K562 (cell line): Measurements from ENCODE around the gene POPDC2. TPM values are rescaled to one million over a fixed set of nuclear protein-coding genes. Genes with fewer than 3 reads are reported as not detected.
A peak's percentile ranks its signal among the peaks of the same experiment; 100 is the strongest.

ENCODE experiments used
- ATAC-seq: fragments of 200-7000 bp; cut with Tn5 transposase; 3 replicates; pipeline ENCODE4 v1.9.1; 2020; ENCODE audit warnings: moderate library complexity
- BruUV-seq: library from RNA; stranded (reverse); fragments of 400-500 nt; replicated peaks from 2 replicates; lab custom pipeline; 2021; lab: Mats Ljungman, UMichigan
- CTCF ChIA-PET: fragments of 300-600 bp; formaldehyde crosslinking; extraction: SDS; loops from one replicate; lab custom pipeline; 2021; ENCODE audit warnings: low intra/inter-chr PET ratio; lab: Yijun Ruan, JAX
- POLR2A ChIA-PET: fragments of 300-600, 350-650 bp; sonication (Branson Sonifier 250); formaldehyde crosslinking; extraction: SDS; loops from one replicate; lab custom pipeline; 2021; ENCODE audit warnings: antibody characterized with exemption, inconsistent platforms; lab: Yijun Ruan, JAX
- DNase-seq, 4 experiments: peaks; one replicate each; pipeline versions ENCODE4 v3.0.0 to v3.0.0-alpha.2; 2011 to 2018; ENCODE audit warnings: low spot score in 3 of 4, mixed read lengths in 3 of 4; ENCODE audit errors: extremely low read depth in 1 of 4
- FAIRE-seq: peaks from 2 replicates; lab custom pipeline; 2011; peaks lifted over from hg19 to GRCh38; lab: Jason Lieb, UNC
- H2AFZ ChIP-seq: 2 replicates; pipeline ENCODE4 v1.6.0; 2011; ENCODE audit warnings: low read depth, low read length, control low read depth, inconsistent platforms
- H3K27ac ChIP-seq: fragments of 200-600 bp; 3 replicates; pipeline ENCODE4 v1.8.0; 2011; ENCODE audit warnings: low read depth, mild to moderate bottlenecking, control low read depth, inconsistent platforms, low read length, moderate library complexity, mixed read lengths; ENCODE audit errors: extremely low read depth
- H3K27me3 ChIP-seq, 2 experiments: fragments of 300-600 bp in 1 of 2; 2 replicates in 1 of 2; 3 replicates in 1 of 2; pipeline versions ENCODE4 v1.6.0 to v1.8.0; 2011; ENCODE audit warnings: inconsistent platforms in 2 of 2, low read length in 2 of 2, mild to moderate bottlenecking in 1 of 2, mixed read lengths in 1 of 2, moderate library complexity in 1 of 2; ENCODE audit not compliant: control insufficient read depth in 2 of 2, insufficient read depth in 2 of 2
- H3K36me3 ChIP-seq: fragments of 300-600 bp; 3 replicates; pipeline ENCODE4 v1.8.0; 2011; ENCODE audit warnings: mild to moderate bottlenecking, low read length, inconsistent platforms; ENCODE audit not compliant: control insufficient read depth, insufficient read depth
- H3K4me1 ChIP-seq, 2 experiments: fragments of 200-600 bp in 1 of 2; replicated peaks in 1 of 2; 2 replicates in 1 of 2; 3 replicates in 1 of 2; pipeline versions ENCODE4 v1.5.1 to v1.8.0; 2011; ENCODE audit warnings: inconsistent platforms in 2 of 2, low read length in 2 of 2, mild to moderate bottlenecking in 1 of 2, mixed read lengths in 1 of 2, moderate library complexity in 1 of 2; ENCODE audit not compliant: control insufficient read depth in 2 of 2, insufficient read depth in 2 of 2
- H3K4me2 ChIP-seq: 2 replicates; pipeline ENCODE4 v1.6.1; 2011; ENCODE audit warnings: low read length, control low read depth, inconsistent platforms, mixed read lengths; ENCODE audit not compliant: insufficient read depth
- H3K4me3 ChIP-seq: fragments of 200-600 bp; sonication (generic), shearing (Covaris generic); 2 replicates; pipeline ENCODE4 v1.5.1; 2016; ENCODE audit warnings: control low read depth, inconsistent platforms
- H3K79me2 ChIP-seq: fragments of 200-600 bp; 3 replicates; pipeline ENCODE4 v1.8.0; 2011; ENCODE audit warnings: low read length, inconsistent platforms; ENCODE audit not compliant: control insufficient read depth, insufficient read depth
- H3K9ac ChIP-seq, 2 experiments: 2 replicates each; pipeline versions ENCODE4 v1.6.0 to v1.6.1; 2011; ENCODE audit warnings: low read depth in 2 of 2, low read length in 2 of 2, control low read depth in 1 of 2, inconsistent platforms in 1 of 2, mild to moderate bottlenecking in 1 of 2, mixed read lengths in 1 of 2; ENCODE audit not compliant: insufficient read depth in 1 of 2
- H3K9me1 ChIP-seq: one replicate; pipeline ENCODE4 v1.6.0; 2011; ENCODE audit warnings: inconsistent platforms, mild to moderate bottlenecking, low read length, moderate library complexity; ENCODE audit not compliant: control insufficient read depth, insufficient read depth
- H3K9me3 ChIP-seq: replicated peaks from 2 replicates; pipeline ENCODE4 v1.5.1; 2011; ENCODE audit warnings: low read depth, low read length, inconsistent platforms; ENCODE audit not compliant: control insufficient read depth, insufficient read depth
- H4K20me1 ChIP-seq: replicated peaks from 2 replicates; pipeline ENCODE4 v1.6.1; 2011; ENCODE audit warnings: low read length, inconsistent platforms, mixed read lengths; ENCODE audit not compliant: control insufficient read depth, insufficient read depth
- BRCA1 ChIP-seq, 2 experiments: fragments of 450-650 bp in 1 of 2; sonication (generic) in 1 of 2; formaldehyde crosslinking in 1 of 2; IDR thresholded peaks; 2 replicates each; pipeline versions ENCODE4 v1.5.0 to v1.6.1; 2017 to 2020; ENCODE audit warnings: mild to moderate bottlenecking in 1 of 2, missing genetic modification reagents in 1 of 2
- DIDO1 ChIP-seq: fragments of 450-650 bp; IDR thresholded peaks from 2 replicates; pipeline ENCODE4 v1.6.1; 2016; ENCODE audit warnings: low read depth, missing biosample characterization, missing genetic modification characterization
- HMBOX1 ChIP-seq: sonication (generic); IDR thresholded peaks from 2 replicates; pipeline ENCODE4 v1.6.1; 2016
- HMG20A ChIP-seq: fragments of 450-650 bp; formaldehyde crosslinking; conservative IDR thresholded peaks from 2 replicates; pipeline ENCODE4 v1.4.0; 2020; ENCODE audit warnings: mild to moderate bottlenecking, mixed read lengths
- MEIS2 ChIP-seq: fragments of 450-650 bp; IDR thresholded peaks from 2 replicates; pipeline ENCODE4 v1.6.1; 2014; ENCODE audit warnings: mild to moderate bottlenecking; ENCODE audit not compliant: partially characterized antibody
- PBX2 ChIP-seq, 2 experiments: IDR thresholded peaks in 1 of 2; conservative IDR thresholded peaks in 1 of 2; 2 replicates each; pipeline ENCODE4 v1.6.1; 2016; ENCODE audit warnings: low read depth in 2 of 2, mild to moderate bottlenecking in 1 of 2, missing compliant biosample characterization in 1 of 2, missing genetic modification characterization in 1 of 2, moderate library complexity in 1 of 2
- RNF2 ChIP-seq: sonication (generic); IDR thresholded peaks from 2 replicates; pipeline ENCODE4 v1.6.1; 2016
- SP2 ChIP-seq: IDR thresholded peaks from 2 replicates; pipeline ENCODE4 v1.6.1; 2011; ENCODE audit warnings: mild to moderate bottlenecking, low read depth, low read length, moderate library complexity; ENCODE audit not compliant: poor library complexity, severe bottlenecking; ENCODE audit errors: extremely low read depth
- ZNF311 ChIP-seq: fragments of 250-450 bp; sonication (Bioruptor Pico); IDR thresholded peaks from 2 replicates; pipeline ENCODE4 v1.4.0; 2020; ENCODE audit warnings: mild to moderate bottlenecking, moderate library complexity
- ZNF740 ChIP-seq, 3 experiments: fragments of 200-800 bp in 1 of 3; sonication (Bioruptor generic) in 1 of 3; sonication (generic) in 1 of 3; formaldehyde crosslinking in 1 of 3; IDR thresholded peaks; 2 replicates each; pipeline versions ENCODE4 v1.6.1 to v1.8.0; 2016 to 2022; ENCODE audit warnings: mild to moderate bottlenecking in 2 of 3, missing compliant biosample characterization in 2 of 3, missing genetic modification characterization in 2 of 3, missing genetic modification reagents in 1 of 3
- ZZZ3 ChIP-seq: fragments of 450-650 bp; IDR thresholded peaks from 2 replicates; pipeline ENCODE4 v1.6.1; 2016; ENCODE audit warnings: antibody characterized with exemption, mild to moderate bottlenecking, moderate library complexity
- WGBS: fragments of 100-300 bp; shearing (Covaris generic); methylation state at CpG from one replicate; pipeline ENCODE4 v1.1.6; 2016; ENCODE audit warnings: low coverage, mixed read lengths; ENCODE audit not compliant: insufficient coverage; ENCODE audit errors: missing lambda C conversion rate; 5-methylcytosine and 5-hydroxymethylcytosine counted together
- in situ Hi-C: fragments of 300-500 bp; cut with MboI; formaldehyde crosslinking; loops from 4 replicates; pipeline ENCODE4 v1.15.0; 2018; ENCODE audit warnings: inconsistent platforms, mixed read lengths
- intact Hi-C: fragments of 100-400 bp; cut with micrococcal nuclease; formaldehyde crosslinking; loops from 2 replicates; pipeline ENCODE4 v1.14.2; 2022
- polyA plus RNA-seq, 8 experiments: library from polyadenylated mRNA; depleted of rRNA in 4 of 8; stranded (reverse) in 5 of 8; unstranded in 3 of 8; fragments of >200 nt; fragmentation: Nextera tagmentation in 2 of 8; fragmentation: Illumina TruSeq in 1 of 8; extraction: Ambion mirVana in 2 of 8; extraction: Trizol in 1 of 8; gene quantifications; 2 replicates each; pipeline versions ENCODE4 v1.2.1 to v1.2.3, GENCODE V29; 2011 to 2014; ENCODE audit warnings: inconsistent platforms in 1 of 8, missing spikeins in 1 of 8
- total RNA-seq, 7 experiments: library from RNA; depleted of rRNA in 6 of 7; stranded (reverse); fragments of >200 nt in 6 of 7; fragmentation: Illumina TruSeq in 2 of 7; extraction: Trizol in 2 of 7; gene quantifications; 2 replicates each; pipeline versions ENCODE4 v1.2.1 to v1.2.3, GENCODE V29; 2011 to 2021; ENCODE audit warnings: low replicate concordance in 1 of 7

The POPDC2 gene
- total and polyA plus RNA-seq, 9 of the 15 experiments (the other 6 are each of a cell fraction or from before 2014, with no cell fraction given) = 0.08 to 0.32 (median 0.13) TPM; not detected in 4

GRCh38 chr3:119676020-119676419 is 15.6 kb upstream of the POPDC2 start:
- POLR2A ChIA-PET = interaction anchor here (1.3 to 1.6 kb wide), 3 partner anchors 13 to 18 kb away, joined by 3 to 4 read pairs (median 3); no protein-coding TSS in a partner anchor
- Histone ChIP-seq H3K4me2 (peak overlapping the region; percentile 81), H3K4me3 (peak overlapping the region; percentile 58), H3K9me1 (no peaks in the 10 kb centered on the region), H3K27me3 (no peaks in the 10 kb centered on the region), H2AFZ (peak overlapping the region; percentile 80), H4K20me1 (no peaks in the 10 kb centered on the region), H3K27ac (peak overlapping the region; percentile 94; the same call in 2 of the 3 replicates), H3K79me2 (peaks cover 17% of the 10 kb centered on the region), H3K9ac (peak overlapping the region; percentile 26 to 73; a peak in 3 of 4 replicates), H3K36me3 (peaks cover 33% of the 10 kb centered on the region; the same call in 2 of the 3 replicates), H3K4me1 (peaks cover 0 to 11% of the 10 kb centered on the region in 2 experiments; a peak in 3 of 5 replicates), H3K9me3 (no peaks in the 10 kb centered on the region)
- BruUV-seq = no TSS peak
- FAIRE-seq (peak; percentile 44), ATAC-seq (no peak), DNase-seq (no peak)
- intact Hi-C loops = loop anchor here (5.0 kb wide), 3 partner anchors 39 to 174 kb away; partner anchors contain the start of gene CD80
- in situ Hi-C loops = loop anchor here (25.0 kb wide), 2 partner anchors 539 to 789 kb away; partner anchors contain the start of gene TEX55
- 7% methylated on average over 1 of the region's 1 CpG for WGBS
- CTCF ChIA-PET = no interaction called here
- TF ChIP-seq HMBOX1 (0 out of 2 replicates have a peak, but pooled peaks have one; percentile 23), ZZZ3 (no peak), RNF2 (no peak), HMG20A (no peak), MEIS2 (peak; percentile 57), SP2 (no peak), BRCA1 (IDR thresholded peaks at IDR 0.05) (no peak), BRCA1 (CRISPR knock-in tag; IDR thresholded peaks at IDR 0.05) (no peak), DIDO1 (tag) (no peak), ZNF740 (CRISPR knock-in tag; IDR thresholded peaks at IDR 0.05) (no peak), ZNF740 (tag; IDR thresholded peaks at IDR 0.05) (no peak), PBX2 (CRISPR knock-in tag; IDR thresholded peaks at IDR 0.05; ENCODE audit: low read depth) (no peak), PBX2 (tag; conservative IDR thresholded peaks at IDR 0.05; ENCODE audit: low read depth) (peak; percentile 48; the same call in 1 of the 2 replicates), ZNF311 (CRISPR knock-in tag) (no peak)
